ENCODE data around the gene GJB4.

GJB4 gene

DNA sequence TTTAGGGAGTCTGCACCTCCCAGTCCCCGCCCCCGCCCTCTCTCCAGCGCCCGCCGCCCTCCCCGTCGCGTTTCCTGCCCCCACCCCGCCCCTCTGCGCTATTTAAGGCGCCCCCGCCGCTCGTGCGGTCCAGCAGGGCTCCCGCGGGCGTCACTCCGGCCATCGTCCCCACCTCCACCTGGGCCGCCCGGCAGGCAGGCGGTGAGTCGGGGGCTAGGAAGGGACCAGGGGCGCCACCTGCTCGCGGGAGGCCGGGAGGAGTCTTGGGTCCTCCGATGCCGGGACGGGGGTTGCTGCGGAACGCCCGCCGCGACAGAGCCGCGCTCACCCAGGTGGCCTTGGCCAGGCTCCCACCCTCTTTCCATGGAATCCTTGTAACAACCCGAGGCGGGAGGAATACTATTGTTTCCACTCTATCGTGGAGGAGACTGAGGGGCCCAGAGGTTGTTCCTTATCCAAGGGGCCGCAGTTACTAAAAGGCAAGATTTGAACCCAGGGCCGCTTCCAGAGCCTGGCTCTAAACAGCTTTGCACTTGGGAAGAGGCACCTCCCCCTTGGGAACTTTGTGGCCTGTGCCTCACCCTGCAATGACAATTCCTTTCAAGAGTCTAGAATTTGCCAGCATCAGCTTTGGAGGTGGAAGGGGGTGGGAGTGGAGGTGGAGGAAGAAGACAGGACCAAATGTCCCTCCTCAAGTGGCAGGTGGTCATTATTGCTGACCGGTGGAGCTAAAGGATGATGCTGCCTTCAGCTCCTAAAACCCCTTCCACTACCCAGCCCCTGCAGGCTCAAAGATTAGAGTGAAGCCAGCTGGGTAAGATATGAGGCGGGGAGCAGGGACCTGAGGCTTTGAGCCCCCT is 33.6 kb downstream of the GJB4 start, which contains the start of gene GJA4:
Gene GJA4, plus strand, starts transcription at position 132 of the 860 bp plus-strand sequence. CDS start 1,215 bp downstream, outside the sequence.
- TF ChIP-seq, protein P1, sequence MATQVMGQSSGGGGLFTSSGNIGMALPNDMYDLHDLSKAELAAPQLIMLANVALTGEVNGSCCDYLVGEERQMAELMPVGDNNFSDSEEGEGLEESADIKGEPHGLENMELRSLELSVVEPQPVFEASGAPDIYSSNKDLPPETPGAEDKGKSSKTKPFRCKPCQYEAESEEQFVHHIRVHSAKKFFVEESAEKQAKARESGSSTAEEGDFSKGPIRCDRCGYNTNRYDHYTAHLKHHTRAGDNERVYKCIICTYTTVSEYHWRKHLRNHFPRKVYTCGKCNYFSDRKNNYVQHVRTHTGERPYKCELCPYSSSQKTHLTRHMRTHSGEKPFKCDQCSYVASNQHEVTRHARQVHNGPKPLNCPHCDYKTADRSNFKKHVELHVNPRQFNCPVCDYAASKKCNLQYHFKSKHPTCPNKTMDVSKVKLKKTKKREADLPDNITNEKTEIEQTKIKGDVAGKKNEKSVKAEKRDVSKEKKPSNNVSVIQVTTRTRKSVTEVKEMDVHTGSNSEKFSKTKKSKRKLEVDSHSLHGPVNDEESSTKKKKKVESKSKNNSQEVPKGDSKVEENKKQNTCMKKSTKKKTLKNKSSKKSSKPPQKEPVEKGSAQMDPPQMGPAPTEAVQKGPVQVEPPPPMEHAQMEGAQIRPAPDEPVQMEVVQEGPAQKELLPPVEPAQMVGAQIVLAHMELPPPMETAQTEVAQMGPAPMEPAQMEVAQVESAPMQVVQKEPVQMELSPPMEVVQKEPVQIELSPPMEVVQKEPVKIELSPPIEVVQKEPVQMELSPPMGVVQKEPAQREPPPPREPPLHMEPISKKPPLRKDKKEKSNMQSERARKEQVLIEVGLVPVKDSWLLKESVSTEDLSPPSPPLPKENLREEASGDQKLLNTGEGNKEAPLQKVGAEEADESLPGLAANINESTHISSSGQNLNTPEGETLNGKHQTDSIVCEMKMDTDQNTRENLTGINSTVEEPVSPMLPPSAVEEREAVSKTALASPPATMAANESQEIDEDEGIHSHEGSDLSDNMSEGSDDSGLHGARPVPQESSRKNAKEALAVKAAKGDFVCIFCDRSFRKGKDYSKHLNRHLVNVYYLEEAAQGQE (IDR thresholded peaks at IDR 0.05; ENCODE audit: insufficient replicate concordance, low read depth), result no peak
- TF ChIP-seq, protein P2, sequence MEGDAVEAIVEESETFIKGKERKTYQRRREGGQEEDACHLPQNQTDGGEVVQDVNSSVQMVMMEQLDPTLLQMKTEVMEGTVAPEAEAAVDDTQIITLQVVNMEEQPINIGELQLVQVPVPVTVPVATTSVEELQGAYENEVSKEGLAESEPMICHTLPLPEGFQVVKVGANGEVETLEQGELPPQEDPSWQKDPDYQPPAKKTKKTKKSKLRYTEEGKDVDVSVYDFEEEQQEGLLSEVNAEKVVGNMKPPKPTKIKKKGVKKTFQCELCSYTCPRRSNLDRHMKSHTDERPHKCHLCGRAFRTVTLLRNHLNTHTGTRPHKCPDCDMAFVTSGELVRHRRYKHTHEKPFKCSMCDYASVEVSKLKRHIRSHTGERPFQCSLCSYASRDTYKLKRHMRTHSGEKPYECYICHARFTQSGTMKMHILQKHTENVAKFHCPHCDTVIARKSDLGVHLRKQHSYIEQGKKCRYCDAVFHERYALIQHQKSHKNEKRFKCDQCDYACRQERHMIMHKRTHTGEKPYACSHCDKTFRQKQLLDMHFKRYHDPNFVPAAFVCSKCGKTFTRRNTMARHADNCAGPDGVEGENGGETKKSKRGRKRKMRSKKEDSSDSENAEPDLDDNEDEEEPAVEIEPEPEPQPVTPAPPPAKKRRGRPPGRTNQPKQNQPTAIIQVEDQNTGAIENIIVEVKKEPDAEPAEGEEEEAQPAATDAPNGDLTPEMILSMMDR (IDR thresholded peaks at IDR 0.05; ENCODE audit: insufficient read depth, low read length), result no peak
- TF ChIP-seq SPI1 (IDR thresholded peaks at IDR 0.05; ENCODE audit: borderline replicate concordance, low read depth) (no peak), POLR2AphosphoS5 (IDR thresholded peaks at IDR 0.05; ENCODE audit: low read depth) (no peak), GABPA (IDR thresholded peaks at IDR 0.05; ENCODE audit: low read depth) (no peak)
- no peak within 1 kb of the TSS for H3K27ac ChIP-seq (replicated peaks)
- peaks cover 15% of the 10 kb centered on the region for H3K27me3 ChIP-seq (ENCODE audit: insufficient read depth, poor library complexity, severe bottlenecking)
- no peak within 1 kb of the TSS for H3K4me3 ChIP-seq (replicated peaks; ENCODE audit: insufficient read depth, low read length)
- DNase-seq (ENCODE audit: low read depth in 1 of 2, low spot score in 1 of 2), result no peak

DNA sequence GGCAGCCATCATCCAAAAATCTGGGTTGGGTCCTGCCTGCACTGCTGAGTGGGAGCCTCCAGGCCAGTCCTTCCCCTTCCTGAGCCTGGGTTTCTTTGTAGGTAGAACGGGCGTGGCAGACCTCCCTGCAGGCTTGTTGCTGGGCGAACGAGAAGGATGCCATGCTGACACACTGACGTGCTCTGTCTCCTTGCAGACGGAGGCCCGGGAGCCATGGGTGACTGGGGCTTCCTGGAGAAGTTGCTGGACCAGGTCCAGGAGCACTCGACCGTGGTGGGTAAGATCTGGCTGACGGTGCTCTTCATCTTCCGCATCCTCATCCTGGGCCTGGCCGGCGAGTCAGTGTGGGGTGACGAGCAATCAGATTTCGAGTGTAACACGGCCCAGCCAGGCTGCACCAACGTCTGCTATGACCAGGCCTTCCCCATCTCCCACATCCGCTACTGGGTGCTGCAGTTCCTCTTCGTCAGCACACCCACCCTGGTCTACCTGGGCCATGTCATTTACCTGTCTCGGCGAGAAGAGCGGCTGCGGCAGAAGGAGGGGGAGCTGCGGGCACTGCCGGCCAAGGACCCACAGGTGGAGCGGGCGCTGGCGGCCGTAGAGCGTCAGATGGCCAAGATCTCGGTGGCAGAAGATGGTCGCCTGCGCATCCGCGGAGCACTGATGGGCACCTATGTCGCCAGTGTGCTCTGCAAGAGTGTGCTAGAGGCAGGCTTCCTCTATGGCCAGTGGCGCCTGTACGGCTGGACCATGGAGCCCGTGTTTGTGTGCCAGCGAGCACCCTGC is 34.7 kb downstream of the GJB4 start:
- TF ChIP-seq SPI1 (IDR thresholded peaks at IDR 0.05; ENCODE audit: borderline replicate concordance, low read depth) (no peak), POLR2AphosphoS5 (IDR thresholded peaks at IDR 0.05; ENCODE audit: low read depth) (no peak), GABPA (IDR thresholded peaks at IDR 0.05; ENCODE audit: low read depth) (no peak)
- TF ChIP-seq, protein P1 (IDR thresholded peaks at IDR 0.05; ENCODE audit: insufficient replicate concordance, low read depth), result no peak
- TF ChIP-seq, protein P2 (IDR thresholded peaks at IDR 0.05; ENCODE audit: insufficient read depth, low read length), result no peak
- H3K4me3 ChIP-seq (replicated peaks; ENCODE audit: insufficient read depth, low read length), result no peak overlapping the region
- no peak for DNase-seq (ENCODE audit: low read depth in 1 of 2, low spot score in 1 of 2)
- peaks cover 15% of the 10 kb centered on the region for H3K27me3 ChIP-seq (ENCODE audit: insufficient read depth, poor library complexity, severe bottlenecking)
- no peak overlapping the region for H3K27ac ChIP-seq (replicated peaks)

DNA sequence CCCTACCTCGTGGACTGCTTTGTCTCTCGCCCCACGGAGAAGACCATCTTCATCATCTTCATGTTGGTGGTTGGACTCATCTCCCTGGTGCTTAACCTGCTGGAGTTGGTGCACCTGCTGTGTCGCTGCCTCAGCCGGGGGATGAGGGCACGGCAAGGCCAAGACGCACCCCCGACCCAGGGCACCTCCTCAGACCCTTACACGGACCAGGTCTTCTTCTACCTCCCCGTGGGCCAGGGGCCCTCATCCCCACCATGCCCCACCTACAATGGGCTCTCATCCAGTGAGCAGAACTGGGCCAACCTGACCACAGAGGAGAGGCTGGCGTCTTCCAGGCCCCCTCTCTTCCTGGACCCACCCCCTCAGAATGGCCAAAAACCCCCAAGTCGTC is 35.2 kb downstream of the GJB4 start:
- DNase-seq (ENCODE audit: low read depth in 1 of 2, low spot score in 1 of 2), result no peak
- Histone ChIP-seq H3K4me3 (replicated peaks; ENCODE audit: insufficient read depth, low read length) (no peak overlapping the region), H3K27me3 (ENCODE audit: insufficient read depth, poor library complexity, severe bottlenecking) (peaks cover 15% of the 10 kb centered on the region), H3K27ac (replicated peaks) (no peak overlapping the region)
- TF ChIP-seq POLR2AphosphoS5 (IDR thresholded peaks at IDR 0.05; ENCODE audit: low read depth), result no peak
- TF ChIP-seq, protein P2 (IDR thresholded peaks at IDR 0.05; ENCODE audit: insufficient read depth, low read length), result no peak
- TF ChIP-seq, protein P1 (IDR thresholded peaks at IDR 0.05; ENCODE audit: insufficient replicate concordance, low read depth), result no peak
- no peak for TF ChIP-seq GABPA (IDR thresholded peaks at IDR 0.05; ENCODE audit: low read depth)
- TF ChIP-seq SPI1 (IDR thresholded peaks at IDR 0.05; ENCODE audit: borderline replicate concordance, low read depth), result no peak
